GM18861 (cell line): ENCODE results near the gene DDX39B.
A peak's percentile ranks its signal among the peaks of the same experiment; 100 is the strongest.
"Not testable (repeated sequence)": the region's sequence is repeated elsewhere in the genome, so short reads cannot be mapped to it uniquely, and the experiment has no call there.

Experiments used
- ATAC-seq: cut with Tn5 transposase; IDR thresholded peaks from one replicate; pipeline ENCODE4 v1.9.1; 2021; ENCODE audit not compliant: unreplicated experiment

The DDX39B gene

GRCh38 chr6:31575952-31576685 lies 34.3 kb upstream of the DDX39B start:
- ATAC-seq: no peak

GRCh38 chr6:31575335-31575901 lies 33.6 kb upstream of the DDX39B start, which contains the start of gene TNF:
Gene TNF, plus strand, starts transcription at chr6:31575565. Its CDS starts 177 bp downstream, at chr6:31575742.
- ATAC-seq: no peak

- no peak for ATAC-seq
Observed at GRCh38 chr6:31574106-31575061, 32.6 kb upstream of the DDX39B start.

- no peak for ATAC-seq
Observed at GRCh38 chr6:31573239-31574105, 31.7 kb upstream of the DDX39B start.

- no peak for ATAC-seq
Observed at GRCh38 chr6:31572041-31572911, 30.5 kb upstream of the DDX39B start, which contains the start of gene LTA. Gene LTA, plus strand, starts transcription at chr6:31572289. Its CDS starts 454 bp downstream, at chr6:31572743.

- no peak for ATAC-seq
Observed at GRCh38 chr6:31569861-31570536, 28.2 kb upstream of the DDX39B start.

- ATAC-seq: peak; percentile 62
Observed at GRCh38 chr6:31568537-31568961, 26.7 kb upstream of the DDX39B start.

DNA sequence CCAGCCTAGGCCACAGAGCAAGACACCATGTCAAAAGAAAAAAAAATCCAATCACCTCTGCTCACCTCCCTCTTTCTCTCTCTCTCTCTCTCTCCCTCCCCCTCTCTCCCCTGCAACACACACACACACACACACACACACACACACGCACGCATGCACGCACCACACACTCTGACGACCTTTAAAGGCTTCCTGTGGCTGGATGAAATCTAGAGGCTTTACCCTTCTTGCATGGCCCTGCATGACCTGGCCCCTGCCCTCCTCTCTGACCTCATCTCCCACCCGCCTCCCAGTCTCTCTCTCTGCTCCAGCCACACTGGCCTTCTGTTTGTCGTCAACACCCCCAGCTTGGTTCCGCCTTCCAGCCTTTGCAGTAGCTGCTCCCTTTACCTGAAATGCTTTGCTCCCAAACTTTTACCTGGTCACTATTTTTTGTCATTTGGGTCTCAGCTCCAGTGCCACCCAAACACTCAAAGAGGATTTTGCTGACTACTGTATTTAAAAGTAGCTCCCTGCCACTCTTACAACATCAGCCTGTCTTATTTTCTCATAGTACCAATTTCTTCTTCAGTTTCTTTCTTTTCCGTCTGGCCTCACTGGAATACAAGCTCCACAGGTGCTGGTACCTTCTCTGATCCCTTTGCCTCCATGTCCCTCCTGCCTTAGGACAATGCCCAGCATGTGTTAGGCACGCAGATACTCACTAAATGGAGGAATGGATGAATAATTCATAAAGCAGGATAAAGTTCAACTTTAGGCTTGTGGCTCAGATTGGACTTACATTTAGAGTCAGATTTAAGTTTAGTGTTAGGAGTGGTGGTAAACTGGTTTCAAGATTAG lies 25.9 kb upstream of the DDX39B start:
- ATAC-seq: no peak

DNA sequence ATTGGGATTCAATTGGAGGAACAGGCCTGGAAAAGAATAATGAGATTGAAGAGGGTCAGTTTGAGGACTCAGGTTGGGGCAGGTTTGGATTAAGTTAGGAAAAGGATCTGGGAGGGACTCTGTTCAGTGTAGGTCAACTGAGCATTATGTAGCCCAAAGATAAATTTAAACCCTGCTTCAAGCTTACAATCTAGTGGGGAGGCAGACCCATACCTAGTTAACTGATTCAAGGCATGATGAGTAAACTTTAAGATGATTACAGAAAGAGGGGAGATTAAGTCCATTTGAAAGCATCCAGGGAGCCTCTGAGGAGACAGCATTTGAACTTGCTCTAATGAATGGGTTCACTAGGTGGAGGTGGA lies 18.9 kb upstream of the DDX39B start:
- ATAC-seq: peak; percentile 0

- ATAC-seq: peak; percentile 63
Observed at GRCh38 chr6:31559958-31560696, 18.3 kb upstream of the DDX39B start.

- ATAC-seq: no peak
Observed at GRCh38 chr6:31559606-31559957, 17.8 kb upstream of the DDX39B start.

DNA sequence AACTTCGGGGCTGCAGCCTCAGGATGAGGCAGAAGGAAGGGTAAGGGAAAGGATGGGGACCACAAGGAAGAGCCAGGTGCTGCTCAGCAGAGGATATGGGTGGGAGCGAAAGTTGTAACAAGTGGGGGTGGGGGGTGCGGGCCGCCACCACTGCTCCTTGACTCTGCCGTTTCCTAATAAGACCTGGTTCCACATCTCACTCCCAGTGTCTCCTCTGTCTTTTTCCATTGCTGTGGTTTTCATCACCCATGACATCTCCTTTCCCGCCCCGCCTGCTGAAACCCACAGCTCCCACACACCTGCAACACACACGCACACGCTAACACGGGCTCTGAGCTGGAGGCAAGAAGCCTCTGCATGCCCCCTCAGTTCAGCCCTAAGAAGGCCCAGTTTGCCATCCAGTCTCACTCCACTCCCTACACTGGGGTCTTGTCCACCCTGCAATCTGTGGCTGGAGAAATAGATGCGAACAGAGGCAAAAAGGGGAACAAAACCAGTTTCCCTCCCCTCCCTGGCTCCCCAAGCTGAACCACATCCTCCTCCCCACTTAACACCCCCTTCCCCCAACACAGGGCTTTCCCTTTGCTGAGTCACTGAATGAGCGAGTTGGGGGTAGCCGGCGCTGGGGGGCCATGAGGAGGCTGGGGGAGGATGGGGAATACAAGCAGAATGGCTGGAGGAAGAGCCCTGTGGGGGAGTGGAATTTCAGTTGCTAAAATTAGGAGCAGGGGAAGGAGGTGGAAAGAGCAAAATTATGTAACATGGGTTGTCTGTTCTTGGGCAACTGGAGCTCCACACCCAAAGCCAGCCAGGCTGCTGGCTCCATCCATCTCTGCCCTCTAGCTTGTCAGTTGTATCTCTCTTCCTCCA lies 17.1 kb upstream of the DDX39B start:
- no peak for ATAC-seq

DNA sequence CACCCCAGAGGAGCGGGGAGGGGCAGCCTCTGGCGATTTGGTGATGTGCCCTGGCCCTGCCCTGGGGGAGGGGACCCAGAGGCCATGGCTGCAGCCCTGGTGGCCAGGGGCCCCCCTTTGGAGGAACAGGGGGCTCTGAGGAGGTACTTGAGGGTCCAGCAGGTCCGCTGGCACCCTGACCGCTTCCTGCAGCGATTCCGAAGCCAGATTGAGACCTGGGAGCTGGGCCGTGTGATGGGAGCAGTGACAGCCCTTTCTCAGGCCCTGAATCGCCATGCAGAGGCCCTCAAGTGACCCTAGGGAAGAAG lies 16.5 kb upstream of the DDX39B start:
- no peak for ATAC-seq

DNA sequence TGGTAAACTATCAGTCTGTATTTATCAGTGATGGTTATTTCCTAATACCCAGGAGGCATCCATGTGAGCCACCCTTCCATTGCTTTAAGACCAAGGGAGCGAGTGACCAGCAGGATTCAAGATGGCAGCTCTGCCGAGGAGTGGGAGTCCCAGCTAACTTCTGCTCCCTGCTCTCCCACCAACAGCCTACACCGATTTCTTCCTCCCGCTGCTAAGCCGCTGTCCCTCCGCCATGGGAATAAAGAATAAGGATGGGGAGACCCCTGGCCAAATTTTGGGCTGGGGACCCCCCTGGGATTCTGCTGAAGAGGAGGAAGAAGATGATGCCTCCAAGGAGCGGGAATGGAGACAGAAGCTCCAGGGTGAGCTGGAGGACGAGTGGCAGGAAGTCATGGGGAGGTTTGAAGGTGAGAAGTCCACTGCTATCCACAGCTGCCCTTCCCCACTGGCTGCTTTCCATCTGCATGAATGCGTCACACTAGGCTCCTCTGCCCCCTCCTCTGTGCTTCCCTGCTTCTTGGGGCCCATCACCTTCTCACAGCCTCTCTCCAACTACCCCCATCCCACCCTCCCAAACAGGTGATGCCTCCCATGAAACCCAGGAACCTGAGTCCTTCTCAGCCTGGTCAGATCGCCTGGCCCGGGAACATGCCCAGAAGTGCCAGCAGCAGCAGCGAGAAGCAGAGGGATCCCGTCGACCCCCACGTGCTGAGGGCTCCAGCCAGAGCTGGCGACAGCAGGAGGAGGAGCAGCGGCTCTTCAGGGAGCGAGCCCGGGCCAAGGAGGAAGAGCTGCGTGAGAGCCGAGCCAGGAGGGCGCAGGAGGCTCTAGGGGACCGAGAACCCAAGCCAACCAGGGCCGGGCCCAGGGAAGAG lies 15.9 kb upstream of the DDX39B start:
- ATAC-seq: no peak

DNA sequence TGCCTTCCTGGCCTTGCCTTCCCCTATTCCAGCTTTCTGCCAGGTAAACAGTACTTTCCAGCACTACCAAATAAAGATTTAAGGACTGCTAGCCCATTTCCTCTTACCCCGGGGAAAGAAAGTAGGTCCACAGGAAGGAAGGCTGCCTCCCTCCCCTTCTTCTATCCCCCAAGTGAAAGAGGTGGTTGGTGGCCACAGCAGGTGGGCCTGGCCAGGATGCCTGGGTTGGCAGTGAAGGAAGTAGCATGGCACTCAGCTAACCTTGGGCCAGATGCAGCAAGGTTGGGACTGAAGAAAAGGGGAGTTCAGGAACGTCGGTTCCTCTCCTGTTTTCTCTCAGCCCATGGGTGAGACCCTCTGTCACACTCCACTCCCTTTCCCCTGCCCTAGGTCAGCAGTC lies 14.5 kb upstream of the DDX39B start:
- no peak for ATAC-seq

- not testable (repeated sequence) for ATAC-seq
Observed at GRCh38 chr6:31551371-31551770, 9.6 kb upstream of the DDX39B start.
